Measurements from ENCODE around the gene COL4A6.

Gene COL4A6

DNA sequence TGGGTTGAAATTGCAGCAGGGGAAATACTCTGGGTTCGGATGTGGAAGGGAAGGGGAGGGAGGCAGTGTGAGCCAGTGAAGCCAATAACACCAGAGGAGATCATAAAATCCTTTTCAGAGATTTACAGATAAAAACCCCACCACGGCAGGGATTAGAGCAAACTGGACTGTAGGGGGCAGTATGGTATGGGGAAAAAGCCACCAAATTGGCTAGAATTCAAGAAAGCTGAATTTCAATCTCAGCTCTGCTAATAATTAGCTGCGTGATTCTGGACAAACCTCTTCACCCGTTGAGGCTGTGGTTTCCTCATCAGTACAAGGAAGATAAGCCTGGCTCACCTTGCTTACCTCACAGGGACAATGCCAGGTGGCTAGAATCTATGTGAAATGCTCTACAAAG is 238.5 kb downstream of the COL4A6 start:
- DNase-seq, result no peak

DNA sequence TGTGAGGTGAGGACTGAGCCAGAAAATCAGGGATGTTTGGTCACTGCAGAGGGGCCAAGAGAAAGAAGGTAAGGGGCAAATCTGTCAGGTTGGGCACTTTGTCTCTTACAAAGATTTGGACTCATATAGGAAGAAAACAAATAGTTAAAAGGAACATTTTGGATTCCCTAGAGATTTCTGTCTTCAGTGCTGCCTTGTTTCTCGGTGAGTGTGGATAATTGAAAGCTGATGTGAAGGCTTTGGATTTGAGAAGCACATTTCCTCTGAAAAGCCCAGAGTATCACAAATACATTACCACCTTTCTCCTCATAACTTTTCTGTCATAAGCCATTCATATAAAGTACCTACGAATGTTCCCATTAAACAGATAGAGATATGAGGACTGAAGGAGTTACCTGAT is 239.2 kb downstream of the COL4A6 start:
- no peak for DNase-seq

- DNase-seq, result no peak
These were observed 239.8 kb downstream of the COL4A6 start for GRCh38 chrX:108198420-108198819.

DNA sequence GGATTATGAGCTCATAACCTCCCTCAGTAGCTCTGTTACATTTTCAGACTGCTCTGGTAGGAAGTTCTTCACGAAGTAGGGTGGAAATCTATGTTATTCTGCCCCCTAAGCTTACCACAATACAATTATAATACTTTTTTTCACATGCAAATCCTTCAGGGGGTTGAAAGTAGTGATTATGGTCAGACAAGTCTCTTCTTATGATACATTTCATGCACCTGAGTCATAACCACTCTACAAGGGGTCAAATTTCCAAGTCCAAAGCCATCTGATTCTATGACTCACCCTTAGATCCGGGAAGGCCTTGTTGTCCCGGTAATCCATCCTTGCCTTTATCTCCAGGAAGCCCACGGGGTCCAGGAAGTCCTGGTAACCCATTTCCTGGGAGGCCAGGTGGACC is 251.4 kb downstream of the COL4A6 start:
- DNase-seq, result no peak

GRCh38 chrX:108178143-108178498 is 260.1 kb downstream of the COL4A6 start:
- DNase-seq, result no peak

DNA sequence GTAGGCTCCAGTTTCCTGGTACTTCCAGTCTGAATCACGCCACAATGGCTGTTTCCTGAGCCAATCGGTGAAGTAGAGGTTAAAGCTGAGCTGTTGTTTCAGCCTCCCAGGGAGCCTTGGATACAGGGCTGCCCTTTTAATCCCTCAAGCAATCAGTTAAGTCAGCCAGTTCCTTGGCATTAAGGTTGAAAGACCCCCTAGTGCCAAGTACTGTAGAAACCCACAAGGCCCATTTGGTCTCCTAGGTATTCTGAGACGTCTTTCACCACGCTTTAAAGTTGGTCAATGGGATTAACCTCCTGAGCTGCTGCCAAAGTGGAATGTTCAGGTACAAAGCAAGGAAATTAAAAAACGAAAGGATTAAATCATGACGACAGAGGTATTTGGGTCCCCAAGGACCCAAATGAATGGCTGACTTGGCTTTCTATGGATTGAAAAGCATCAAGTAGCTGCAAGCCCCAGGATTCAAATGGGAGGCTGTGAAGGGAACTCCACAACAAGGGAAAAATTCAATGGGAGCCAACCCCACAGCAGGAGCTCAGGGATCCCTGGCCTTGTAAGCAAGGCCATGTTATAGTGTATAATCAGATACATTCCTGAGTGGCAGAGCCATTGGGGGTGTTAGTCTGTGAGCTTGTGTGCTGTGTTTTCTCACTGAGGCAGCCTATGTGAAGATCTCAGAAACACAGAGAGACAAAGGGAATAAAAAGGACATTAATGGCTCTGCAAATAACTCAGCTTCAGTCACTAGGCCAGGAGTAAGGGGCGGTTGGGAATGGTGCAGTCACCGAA is 260.7 kb downstream of the COL4A6 start:
- no peak for DNase-seq

- DNase-seq, result no peak
These were observed 264.3 kb downstream of the COL4A6 start for GRCh38 chrX:108173874-108174273.

GRCh38 chrX:108171671-108172070 is 266.6 kb downstream of the COL4A6 start:
- no peak for DNase-seq

- no peak for DNase-seq
These were observed 268.5 kb downstream of the COL4A6 start for GRCh38 chrX:108169768-108170167.

DNA sequence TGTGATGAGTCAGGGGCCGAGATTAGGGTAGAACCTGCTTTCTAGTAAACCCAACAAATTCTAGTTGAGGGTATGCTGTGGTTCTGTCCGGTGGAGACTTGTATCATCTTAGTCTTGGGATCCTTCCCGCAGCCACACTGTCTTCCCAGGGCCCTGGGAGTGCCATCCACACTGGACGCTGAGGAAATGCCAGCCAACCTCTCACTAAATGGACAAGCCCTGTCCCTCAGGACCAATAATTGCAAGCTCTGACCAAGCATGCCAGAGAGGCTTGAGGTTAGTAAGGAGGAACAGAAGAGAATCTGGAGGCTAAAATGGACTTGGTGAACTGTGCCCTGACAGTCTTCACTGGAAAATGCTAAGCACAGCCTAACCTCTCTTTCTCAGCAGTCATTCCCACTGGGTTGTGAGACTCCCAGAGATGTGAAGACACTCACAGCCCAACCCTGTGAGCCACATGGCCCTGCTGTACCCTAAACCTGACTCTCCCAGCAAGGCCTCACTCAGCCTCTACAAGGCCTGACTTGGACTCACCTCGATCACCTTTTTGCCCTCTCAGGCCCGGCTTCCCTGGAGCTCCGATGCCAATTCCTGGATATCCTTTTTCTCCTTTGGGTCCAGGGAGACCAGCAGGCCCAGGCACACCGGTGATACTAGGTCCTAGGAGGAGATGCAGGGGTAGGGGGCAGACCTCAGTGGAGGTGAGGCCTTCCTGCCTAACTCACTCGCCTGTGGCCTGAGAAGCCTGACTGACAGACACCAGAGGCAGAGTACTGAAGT is 269.1 kb downstream of the COL4A6 start:
- DNase-seq, result no peak

DNA sequence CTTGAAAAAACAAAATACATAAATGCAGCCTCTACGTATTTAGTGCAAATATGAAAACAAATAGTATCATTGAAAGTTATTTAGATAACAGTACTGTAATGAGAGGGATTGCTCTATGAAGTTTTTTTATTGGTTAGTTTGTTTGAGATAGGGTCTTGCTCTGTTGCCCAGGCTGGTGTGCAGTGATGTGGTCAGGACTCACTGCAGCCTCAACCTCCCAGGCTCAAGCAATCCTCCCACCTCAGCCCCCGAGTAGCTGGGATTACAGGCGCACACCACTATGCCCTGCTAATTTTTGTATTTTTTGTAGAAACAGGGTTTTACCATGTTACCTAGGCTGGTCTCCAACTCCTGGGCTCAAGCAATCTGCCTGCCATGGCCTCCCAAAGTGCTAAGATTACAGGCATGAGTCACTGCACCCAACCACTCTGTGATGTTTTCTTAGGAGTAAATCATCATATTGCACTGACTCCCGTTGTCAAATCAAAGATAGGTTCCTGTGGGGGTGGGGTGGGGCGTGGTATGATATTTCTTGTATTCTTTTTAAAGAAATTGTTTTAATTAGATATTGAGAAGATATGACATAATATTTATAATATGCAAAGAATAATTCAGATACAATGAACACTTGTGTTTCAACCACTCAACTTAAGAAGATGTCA is 270.9 kb downstream of the COL4A6 start:
- no peak for DNase-seq

DNA sequence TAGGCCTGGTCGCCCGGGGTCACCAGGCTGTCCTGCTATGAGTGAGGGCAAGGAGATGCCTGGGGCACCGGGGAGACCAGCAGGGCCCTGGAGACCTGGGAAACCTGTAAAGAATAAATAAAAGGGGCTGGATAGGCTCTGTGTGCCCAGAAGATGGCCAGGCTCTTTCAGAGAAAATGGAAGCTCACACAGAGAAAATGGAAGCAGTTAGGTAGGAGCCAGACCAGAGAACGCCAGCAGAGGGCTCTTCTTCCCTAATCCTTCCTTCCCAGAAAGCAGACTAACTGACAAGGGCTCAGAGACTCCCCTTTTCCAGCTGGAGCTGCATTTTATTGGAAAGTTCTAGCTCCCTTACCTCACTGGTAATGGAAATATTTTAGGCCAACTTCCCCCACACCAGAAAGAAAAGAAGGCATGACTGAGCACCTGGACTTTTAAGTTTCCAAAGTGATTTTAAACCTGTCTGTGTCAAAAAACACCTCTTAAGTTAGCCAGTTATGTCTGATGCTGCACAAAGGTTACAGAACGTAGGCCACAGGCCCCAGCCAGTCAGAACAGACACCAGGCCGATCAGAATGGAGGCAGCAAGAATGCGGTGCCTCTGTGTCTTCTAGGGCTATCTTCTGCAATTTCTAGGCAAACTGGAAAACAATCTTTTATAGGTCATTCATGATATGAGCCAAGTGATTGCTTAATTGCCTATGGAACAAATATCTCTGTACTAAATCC is 272.7 kb downstream of the COL4A6 start:
- no peak for DNase-seq

GRCh38 chrX:108163333-108164082 is 274.7 kb downstream of the COL4A6 start:
- no peak for DNase-seq

- no peak for DNase-seq
These were observed 276.0 kb downstream of the COL4A6 start for GRCh38 chrX:108162265-108162664.

DNA sequence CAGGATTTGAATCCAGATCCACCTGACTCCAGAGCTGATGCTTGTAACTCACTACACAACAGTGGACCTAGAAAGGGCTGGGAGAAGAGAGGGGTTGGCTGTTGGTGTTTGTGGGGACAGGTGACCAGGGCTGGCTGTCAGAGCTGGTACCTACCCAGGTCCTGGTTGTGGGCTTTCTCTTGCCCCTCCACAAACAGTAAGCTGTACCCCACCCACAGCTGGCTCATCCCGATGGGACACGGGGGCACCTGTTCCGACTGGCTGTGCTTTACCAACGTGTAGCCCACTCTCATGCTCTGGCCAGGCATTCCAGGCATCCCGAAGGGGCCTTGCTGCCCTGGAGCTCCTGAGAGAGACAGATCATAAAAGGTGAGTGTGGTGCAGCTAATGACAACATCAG is 277.9 kb downstream of the COL4A6 start:
- no peak for DNase-seq

- DNase-seq, result no peak
These were observed 279.1 kb downstream of the COL4A6 start for GRCh38 chrX:108159028-108159670.

DNA sequence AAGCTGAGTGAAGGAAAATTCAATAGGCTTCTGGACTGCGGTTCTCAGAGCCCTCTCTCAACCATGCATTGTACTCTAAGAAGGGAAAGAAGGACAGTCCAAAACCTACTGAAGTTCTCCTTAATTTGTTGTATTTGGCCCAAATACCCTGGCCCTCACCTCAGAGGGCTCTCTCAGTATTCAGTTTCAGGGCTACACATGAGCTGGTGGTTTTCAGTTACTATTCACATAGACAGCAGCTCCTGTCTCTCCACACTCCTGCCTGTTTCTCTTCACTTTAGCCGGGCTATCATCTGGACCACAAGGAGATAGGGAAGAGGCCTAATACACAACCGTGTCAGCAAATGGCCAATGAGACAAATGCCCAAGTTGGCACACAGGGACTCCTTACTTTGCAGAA is 280.6 kb downstream of the COL4A6 start:
- no peak for DNase-seq

- no peak for DNase-seq
These were observed 281.2 kb downstream of the COL4A6 start for GRCh38 chrX:108156934-108157466.

DNA sequence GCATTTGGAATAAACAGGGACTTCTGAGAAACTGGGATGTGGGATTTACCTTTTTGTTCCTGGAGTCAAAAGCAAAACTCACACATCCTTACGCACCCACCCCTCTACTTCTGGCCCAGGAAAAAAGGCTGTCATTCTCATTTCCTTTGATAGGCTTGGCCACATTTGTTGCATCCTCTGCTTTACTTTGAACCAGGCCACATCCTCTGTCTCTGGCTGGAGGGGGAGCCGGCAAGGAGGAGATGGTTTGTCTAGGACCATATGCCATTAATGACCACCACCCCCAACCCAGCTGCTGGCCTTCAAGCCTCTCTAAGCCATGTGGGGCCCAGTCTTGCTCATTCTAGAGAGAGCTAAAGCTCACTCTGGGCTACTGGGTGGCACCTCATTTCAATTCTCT is 282.1 kb downstream of the COL4A6 start:
- no peak for DNase-seq

GRCh38 chrX:108148524-108148923 is 289.7 kb downstream of the COL4A6 start:
- no peak for DNase-seq
